ENCODE measurements around the gene SPATA31E1. TPM values are rescaled to one million over a fixed set of nuclear protein-coding genes. Genes with fewer than 3 reads are reported as not detected.

The SPATA31E1 gene
- total RNA-seq: under 1 TPM in 1 of 2 donors, not detected in 1; 0.07 TPM

DNA sequence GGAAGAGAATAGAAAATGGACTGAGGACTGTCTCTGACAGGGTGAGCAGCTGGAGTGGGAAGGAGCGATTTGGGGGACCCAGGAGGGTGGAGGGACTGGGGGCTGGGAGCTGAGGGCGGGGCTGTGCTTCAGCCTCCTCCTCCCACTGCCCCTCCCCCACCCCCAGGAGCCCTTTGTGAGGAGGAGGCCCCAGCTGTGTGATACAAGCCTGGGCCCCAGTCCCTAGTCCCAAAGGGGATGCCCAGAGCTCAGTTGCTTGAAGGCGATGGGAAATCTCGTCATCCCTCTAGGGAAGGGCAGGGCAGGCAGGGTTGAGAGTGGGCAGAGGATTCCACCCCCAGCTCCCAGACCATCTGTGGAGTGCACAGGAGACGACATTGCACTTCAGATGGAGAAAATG lies at the start of gene SPATA31E1:
Gene SPATA31E1, plus strand, starts transcription at position 251 of the 400 bp plus-strand sequence. Its CDS starts 15 bp downstream, at position 266.
- H3K36me3 ChIP-seq: no peaks in the 10 kb centered on the region
- DNase-seq: no peak
- no peak within 1 kb of the TSS for H3K9ac ChIP-seq (ENCODE audit: low read depth in 2 of 2, low read length in 2 of 2)
- H3K9me3 ChIP-seq: no peaks in the 10 kb centered on the region
- H3K27me3 ChIP-seq: no peaks in the 10 kb centered on the region
- peaks cover 7% of the 10 kb centered on the region for H3K4me1 ChIP-seq
- TF ChIP-seq, protein P1, sequence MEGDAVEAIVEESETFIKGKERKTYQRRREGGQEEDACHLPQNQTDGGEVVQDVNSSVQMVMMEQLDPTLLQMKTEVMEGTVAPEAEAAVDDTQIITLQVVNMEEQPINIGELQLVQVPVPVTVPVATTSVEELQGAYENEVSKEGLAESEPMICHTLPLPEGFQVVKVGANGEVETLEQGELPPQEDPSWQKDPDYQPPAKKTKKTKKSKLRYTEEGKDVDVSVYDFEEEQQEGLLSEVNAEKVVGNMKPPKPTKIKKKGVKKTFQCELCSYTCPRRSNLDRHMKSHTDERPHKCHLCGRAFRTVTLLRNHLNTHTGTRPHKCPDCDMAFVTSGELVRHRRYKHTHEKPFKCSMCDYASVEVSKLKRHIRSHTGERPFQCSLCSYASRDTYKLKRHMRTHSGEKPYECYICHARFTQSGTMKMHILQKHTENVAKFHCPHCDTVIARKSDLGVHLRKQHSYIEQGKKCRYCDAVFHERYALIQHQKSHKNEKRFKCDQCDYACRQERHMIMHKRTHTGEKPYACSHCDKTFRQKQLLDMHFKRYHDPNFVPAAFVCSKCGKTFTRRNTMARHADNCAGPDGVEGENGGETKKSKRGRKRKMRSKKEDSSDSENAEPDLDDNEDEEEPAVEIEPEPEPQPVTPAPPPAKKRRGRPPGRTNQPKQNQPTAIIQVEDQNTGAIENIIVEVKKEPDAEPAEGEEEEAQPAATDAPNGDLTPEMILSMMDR (IDR thresholded peaks at IDR 0.05): no peak
- H3K4me3 ChIP-seq: no peak within 1 kb of the TSS
- no peak within 1 kb of the TSS for H3K27ac ChIP-seq
- intact Hi-C loops (cut with DNase I): loop anchor here (10.0 kb wide), 1 partner anchor 198 kb away; no protein-coding TSS in a partner anchor

DNA sequence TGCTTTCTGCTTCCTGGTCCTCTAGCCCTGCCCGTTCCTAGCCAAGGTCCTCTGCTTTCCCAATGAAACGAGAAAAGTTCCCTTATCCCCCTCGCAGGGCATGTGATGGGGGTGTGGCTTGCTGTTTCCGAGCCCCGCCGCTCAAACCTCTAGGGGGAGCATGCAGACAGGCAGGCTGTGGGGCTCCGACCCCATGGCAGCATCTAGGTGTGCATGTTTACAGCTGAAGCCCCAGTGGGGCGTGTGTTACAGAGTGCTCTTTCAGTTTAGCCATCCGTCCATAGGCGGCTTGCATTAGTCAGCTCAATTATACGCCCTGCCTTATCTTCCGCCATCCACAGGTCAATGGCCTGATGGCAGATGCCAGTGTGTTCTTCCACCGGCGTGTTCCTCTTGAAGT lies 48.3 kb upstream of the SPATA31E1 start:
- TF ChIP-seq, protein P1 (IDR thresholded peaks at IDR 0.05): no peak
- no peaks in the 10 kb centered on the region for H3K9me3 ChIP-seq
- no peak overlapping the region for H3K9ac ChIP-seq (ENCODE audit: low read depth in 2 of 2, low read length in 2 of 2)
- peak; percentile 27 for DNase-seq
- no peaks in the 10 kb centered on the region for H3K27me3 ChIP-seq
- no peak overlapping the region for H3K4me3 ChIP-seq
- H3K4me1 ChIP-seq: no peaks in the 10 kb centered on the region
- no peaks in the 10 kb centered on the region for H3K36me3 ChIP-seq
- H3K27ac ChIP-seq: no peak overlapping the region
- intact Hi-C loops (cut with DNase I): no loop called here

DNA sequence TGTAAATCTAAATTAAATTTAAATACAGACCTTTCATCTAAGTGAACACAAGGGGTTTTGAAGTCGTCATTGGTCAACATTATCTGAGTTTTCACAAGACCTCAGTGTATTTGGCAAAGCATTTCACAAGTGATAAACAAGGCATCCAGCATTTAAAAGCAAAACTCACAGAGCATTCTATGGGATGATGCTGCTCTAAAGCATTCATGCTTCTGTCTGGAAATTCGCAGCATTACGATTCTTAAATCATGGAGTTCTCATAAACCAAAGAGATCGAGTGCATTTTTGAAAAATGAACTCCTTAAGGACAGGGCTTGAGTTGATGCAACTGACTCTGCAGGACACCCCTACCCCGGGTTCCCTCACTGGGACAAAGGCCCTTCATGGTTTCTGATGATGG lies 46.1 kb upstream of the SPATA31E1 start:
- H3K9ac ChIP-seq (ENCODE audit: low read depth in 2 of 2, low read length in 2 of 2): no peak overlapping the region
- H3K36me3 ChIP-seq: no peaks in the 10 kb centered on the region
- H3K4me3 ChIP-seq: no peak overlapping the region
- H3K9me3 ChIP-seq: no peaks in the 10 kb centered on the region
- intact Hi-C loops (cut with DNase I): no loop called here
- H3K27me3 ChIP-seq: no peaks in the 10 kb centered on the region
- DNase-seq: no peak
- TF ChIP-seq, protein P1 (IDR thresholded peaks at IDR 0.05): no peak
- H3K4me1 ChIP-seq: no peaks in the 10 kb centered on the region
- H3K27ac ChIP-seq: no peak overlapping the region

DNA sequence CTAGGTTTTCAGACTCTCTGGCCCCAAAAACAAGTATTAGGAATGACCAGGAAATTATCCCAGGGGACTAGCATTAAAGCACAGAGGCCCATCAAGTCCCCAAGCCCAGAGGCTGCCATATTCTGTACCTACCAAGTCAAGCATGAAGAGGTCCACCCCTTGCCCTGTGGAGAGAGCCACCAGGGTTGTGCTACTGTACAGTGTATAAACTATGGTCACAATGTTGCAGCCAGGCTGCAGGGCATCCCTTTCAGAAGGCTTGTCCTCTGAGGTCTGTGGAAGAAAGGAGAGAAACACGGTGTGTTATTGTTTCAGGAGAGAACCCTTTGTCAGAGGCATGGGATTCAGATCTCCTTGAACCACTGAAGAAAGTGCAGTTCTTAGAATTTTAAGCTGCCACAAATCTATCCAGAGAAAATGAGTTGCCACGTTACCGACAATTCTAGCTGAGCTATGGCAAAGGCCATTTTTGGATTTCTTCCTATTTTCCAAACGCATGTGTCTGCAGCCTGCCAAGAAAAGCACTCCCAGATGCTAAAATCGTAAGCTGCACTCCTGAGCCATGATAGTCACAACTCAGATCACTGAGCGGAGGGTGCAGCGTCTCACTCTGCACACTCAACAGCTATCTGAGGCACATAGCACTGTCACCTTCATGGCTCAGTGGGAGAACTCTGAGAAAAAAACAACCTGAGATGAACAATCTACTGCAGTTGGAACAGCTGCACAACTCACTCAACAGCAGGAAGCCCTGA lies 45.5 kb upstream of the SPATA31E1 start:
- TF ChIP-seq, protein P1 (IDR thresholded peaks at IDR 0.05): no peak
- H3K27me3 ChIP-seq: no peaks in the 10 kb centered on the region
- no peak overlapping the region for H3K9ac ChIP-seq (ENCODE audit: low read depth in 2 of 2, low read length in 2 of 2)
- no peaks in the 10 kb centered on the region for H3K36me3 ChIP-seq
- H3K4me1 ChIP-seq: no peaks in the 10 kb centered on the region
- no peaks in the 10 kb centered on the region for H3K9me3 ChIP-seq
- no peak for DNase-seq
- intact Hi-C loops (cut with DNase I): no loop called here
- no peak overlapping the region for H3K4me3 ChIP-seq
- no peak overlapping the region for H3K27ac ChIP-seq

DNA sequence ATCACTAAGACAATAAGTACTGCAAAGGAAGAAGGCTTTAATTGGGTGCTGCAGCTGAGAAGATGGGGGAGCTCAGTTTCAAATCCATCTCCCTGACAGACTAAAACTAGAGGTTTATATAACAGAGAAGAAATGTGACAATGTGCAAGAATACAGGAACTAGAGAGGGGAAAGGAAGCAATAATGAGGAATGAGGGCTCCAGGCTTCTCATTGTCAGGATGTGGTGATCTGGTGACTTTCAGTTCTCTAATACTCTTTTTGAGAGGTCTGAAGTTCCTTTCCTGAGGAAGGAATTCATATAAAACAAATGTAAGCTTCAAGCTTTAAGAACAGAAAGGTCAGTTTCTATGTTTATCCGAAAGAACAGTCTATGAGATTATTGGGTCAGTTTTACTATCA lies 42.5 kb upstream of the SPATA31E1 start:
- H3K9me3 ChIP-seq: no peaks in the 10 kb centered on the region
- H3K27me3 ChIP-seq: no peaks in the 10 kb centered on the region
- H3K9ac ChIP-seq (ENCODE audit: low read depth in 2 of 2, low read length in 2 of 2): no peak overlapping the region
- DNase-seq: no peak
- intact Hi-C loops (cut with DNase I): no loop called here
- TF ChIP-seq, protein P1 (IDR thresholded peaks at IDR 0.05): no peak
- no peaks in the 10 kb centered on the region for H3K36me3 ChIP-seq
- H3K27ac ChIP-seq: no peak overlapping the region
- no peaks in the 10 kb centered on the region for H3K4me1 ChIP-seq
- H3K4me3 ChIP-seq: no peak overlapping the region
